Pulmonary artery endothelial cell (primary cell): ENCODE measurements around the gene TLCD2. TPM values are rescaled to one million over a fixed set of nuclear protein-coding genes. Genes with fewer than 3 reads are reported as not detected.
A peak's percentile ranks its signal among the peaks of the same experiment; 100 is the strongest.
"Not testable (repeated sequence)": the region's sequence is repeated elsewhere in the genome, so short reads cannot be mapped to it uniquely, and the experiment has no call there.

Experiments used
- DNase-seq: peaks from one replicate; pipeline ENCODE4 v3.0.0-alpha.2; 2011; ENCODE audit warnings: low read depth, low spot score
- total RNA-seq: library from RNA; depleted of rRNA; stranded (reverse); fragments of >200 nt; gene quantifications from 2 replicates; pipeline ENCODE4 v1.2.3, GENCODE V29; 2014

TLCD2 gene
- total RNA-seq, 1 donor from 2014 or later, result 1.7 TPM

- DNase-seq, result no peak
Observed at GRCh38 chr17:1693339-1693738, 16.8 kb downstream of the TLCD2 start.

GRCh38 chr17:1690544-1691221 is 19.5 kb downstream of the TLCD2 start:
- DNase-seq, result no peak

GRCh38 chr17:1688405-1688804 is 21.8 kb downstream of the TLCD2 start:
- DNase-seq, result not testable (repeated sequence)

GRCh38 chr17:1686086-1686485 is 24.1 kb downstream of the TLCD2 start:
- no peak for DNase-seq

GRCh38 chr17:1684378-1685189 is 25.6 kb downstream of the TLCD2 start, which contains the start of gene PRPF8:
Gene PRPF8, minus strand, starts transcription at chr17:1684867. Its CDS starts 296 bp downstream, at chr17:1684571.
- peak; percentile 88 for DNase-seq

GRCh38 chr17:1683459-1683858 is 26.7 kb downstream of the TLCD2 start:
- DNase-seq, result no peak

GRCh38 chr17:1676401-1676800 is 33.8 kb downstream of the TLCD2 start:
- no peak for DNase-seq

GRCh38 chr17:1673041-1673785 is 37.0 kb downstream of the TLCD2 start:
- DNase-seq, result no peak

- not testable (repeated sequence) for DNase-seq
Observed at GRCh38 chr17:1663934-1664333, 46.2 kb downstream of the TLCD2 start.

GRCh38 chr17:1661045-1661444 is 49.1 kb downstream of the TLCD2 start:
- DNase-seq, result no peak

GRCh38 chr17:1658100-1658499 is 52.1 kb downstream of the TLCD2 start:
- no peak for DNase-seq

- no peak for DNase-seq
Observed at GRCh38 chr17:1653735-1654134, 56.4 kb downstream of the TLCD2 start.

- DNase-seq, result not testable (repeated sequence)
Observed at GRCh38 chr17:1652794-1653193, 57.4 kb downstream of the TLCD2 start.

Other genes starting within 250 kb of the TLCD2 start
- 211 and 252 TPM in 2 replicates for gene MYO1C, start 217.7 kb downstream of the TLCD2 start, total RNA-seq
- gene INPP5K, start 193.8 kb downstream of the TLCD2 start, total RNA-seq, result 51.5 and 54.3 TPM in 2 replicates
- gene PITPNA, start 147.6 kb downstream of the TLCD2 start, total RNA-seq, result 27.7 and 33.6 TPM in 2 replicates
- 24.5 and 29.5 TPM in 2 replicates for gene SLC43A2, start 81.5 kb downstream of the TLCD2 start, total RNA-seq
- gene SCARF1, start 64.6 kb downstream of the TLCD2 start, total RNA-seq, result 101 and 117 TPM in 2 replicates
- gene RILP, start 60.5 kb downstream of the TLCD2 start, total RNA-seq, result 10.3 and 13.1 TPM in 2 replicates
- 98.5 and 117 TPM in 2 replicates for gene PRPF8, start 25.5 kb downstream of the TLCD2 start, total RNA-seq
- 13.8 and 15.6 TPM in 2 replicates for gene WDR81, start 14.3 kb upstream of the TLCD2 start, total RNA-seq
- gene SERPINF2, start 32.5 kb upstream of the TLCD2 start, total RNA-seq, result not detected in 2 replicates
- 0.13 TPM in 1 of 2 replicates, not detected in the other for gene SERPINF1, start 51.7 kb upstream of the TLCD2 start, total RNA-seq
- 10.6 and 12.2 TPM in 2 replicates for gene SMYD4, start 119.5 kb upstream of the TLCD2 start, total RNA-seq
- 57.0 and 64.2 TPM in 2 replicates for gene RPA1, start 119.6 kb upstream of the TLCD2 start, total RNA-seq